Activated gamma-delta T cell treated with Interleukin-2 at 50 U/mL for 16 hours (primary cell): Measurements from ENCODE around the gene INIP.

Experiments
- DNase-seq: peaks from one replicate; pipeline ENCODE4 v3.0.0-alpha.2; 2020

INIP gene

DNA sequence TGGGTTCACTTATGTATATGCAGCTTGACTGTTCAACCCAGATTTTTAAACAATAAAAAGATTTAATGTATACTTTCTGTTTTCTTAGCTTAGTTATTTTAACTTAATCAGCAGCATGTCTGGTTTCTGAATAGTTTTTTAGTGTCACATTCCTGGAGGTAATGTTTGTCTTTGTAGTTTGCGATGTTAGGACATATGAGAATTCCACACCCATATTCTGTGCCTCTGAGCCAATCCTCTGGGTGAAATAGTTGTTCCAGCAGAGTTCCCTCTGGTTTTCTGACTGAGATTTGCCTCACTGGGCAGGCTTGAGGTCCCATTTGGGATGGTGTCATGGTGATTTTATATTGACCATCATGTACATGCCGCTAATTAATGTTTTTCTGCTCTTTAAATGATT lies 48.6 kb downstream of the INIP start:
- no peak for DNase-seq

DNA sequence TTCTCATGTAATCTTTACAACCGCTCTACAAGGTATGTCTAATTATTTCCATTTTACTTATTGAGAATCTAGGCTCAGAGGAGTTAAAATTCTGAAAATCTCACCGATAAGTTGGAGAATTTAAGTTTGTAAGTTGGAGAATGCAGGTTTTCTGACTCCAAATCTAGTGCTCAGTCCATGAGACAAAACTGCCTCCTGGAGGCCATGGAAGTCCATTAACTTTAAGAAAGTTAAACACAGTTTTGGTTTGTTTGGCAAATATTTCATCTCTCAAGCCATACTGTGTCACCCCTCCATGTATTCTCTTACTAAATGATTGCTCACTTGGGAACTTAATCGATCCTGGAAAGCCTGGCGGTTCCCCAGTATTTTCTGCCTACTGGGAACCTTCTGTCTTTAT lies 52.6 kb downstream of the INIP start:
- DNase-seq: no peak

DNA sequence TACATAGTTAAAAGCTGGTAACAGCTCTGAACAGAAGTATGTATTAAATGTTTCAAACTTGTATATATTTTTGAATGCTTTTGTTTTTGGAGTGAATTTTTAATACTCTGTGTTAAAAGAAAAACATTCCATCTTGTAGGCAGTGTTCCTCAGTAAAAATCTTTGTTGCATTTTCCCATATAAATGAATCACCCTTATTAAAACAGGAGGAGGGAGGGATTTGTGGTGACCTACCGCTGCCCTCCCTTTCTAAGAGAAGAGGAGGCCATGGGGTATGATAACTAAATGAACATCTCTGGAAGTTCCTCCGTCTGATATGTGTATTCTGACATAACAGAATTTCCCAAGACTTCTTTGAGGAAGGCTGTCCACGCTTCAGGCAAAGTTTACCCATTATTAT lies 53.4 kb downstream of the INIP start:
- no peak for DNase-seq

DNA sequence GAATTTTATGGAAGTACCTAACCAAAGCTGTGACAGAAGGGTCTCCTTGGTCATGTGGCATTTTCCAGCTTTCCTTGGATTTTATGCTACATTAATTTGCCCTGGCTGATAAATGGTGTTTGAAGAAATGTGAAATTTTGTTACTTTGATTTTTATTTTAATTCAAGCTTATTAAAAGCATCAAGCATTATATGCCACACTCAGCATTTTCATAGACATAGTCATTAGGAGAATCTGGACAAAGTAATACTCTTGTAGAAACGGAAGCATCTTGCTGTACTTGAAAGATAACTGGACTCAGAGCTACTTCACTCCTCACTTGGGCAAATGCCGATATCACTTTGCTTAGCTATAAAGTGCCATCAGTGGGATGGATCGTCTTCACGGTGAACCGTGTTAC lies 54.2 kb downstream of the INIP start:
- DNase-seq: no peak

DNA sequence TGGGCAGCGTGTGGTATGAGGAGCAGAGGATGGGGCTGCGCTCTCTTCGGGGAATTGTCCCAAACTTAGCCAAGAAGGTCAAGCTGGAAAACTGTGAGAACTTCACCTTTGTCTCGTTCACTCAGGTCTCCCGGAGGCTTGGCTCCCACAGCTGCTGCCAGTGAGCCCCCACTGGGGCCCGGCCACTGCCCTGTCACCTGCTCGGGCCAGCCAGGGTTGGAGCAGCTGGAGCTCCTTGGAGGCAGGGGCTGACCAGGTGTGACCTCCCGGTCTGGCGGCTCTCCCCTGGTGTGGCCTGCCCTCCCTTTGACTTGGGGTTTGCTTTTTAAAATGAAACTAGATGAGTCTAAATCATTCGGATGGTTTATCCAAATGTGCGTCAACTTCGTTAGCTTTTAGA lies 58.0 kb downstream of the INIP start:
- DNase-seq: no peak

DNA sequence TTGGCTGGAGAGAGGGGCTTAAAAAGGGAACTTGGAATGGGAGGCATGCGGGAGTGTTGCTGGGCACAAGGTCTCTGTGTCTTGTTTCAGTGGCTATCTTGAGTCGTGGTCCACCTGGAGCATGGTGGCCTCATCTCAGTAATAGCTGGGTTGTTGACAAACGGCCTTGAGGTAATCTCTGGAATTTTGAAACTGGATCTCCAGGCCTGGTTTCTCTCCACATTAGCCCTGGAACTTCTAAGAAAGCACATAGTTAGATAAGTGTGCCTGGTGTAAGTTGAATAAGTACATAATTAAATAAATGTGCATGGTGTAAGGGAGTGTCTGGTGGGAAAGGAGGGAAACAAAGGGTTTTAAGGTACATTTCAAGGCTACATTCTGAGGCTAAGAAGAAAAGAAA lies 62.2 kb downstream of the INIP start:
- no peak for DNase-seq

DNA sequence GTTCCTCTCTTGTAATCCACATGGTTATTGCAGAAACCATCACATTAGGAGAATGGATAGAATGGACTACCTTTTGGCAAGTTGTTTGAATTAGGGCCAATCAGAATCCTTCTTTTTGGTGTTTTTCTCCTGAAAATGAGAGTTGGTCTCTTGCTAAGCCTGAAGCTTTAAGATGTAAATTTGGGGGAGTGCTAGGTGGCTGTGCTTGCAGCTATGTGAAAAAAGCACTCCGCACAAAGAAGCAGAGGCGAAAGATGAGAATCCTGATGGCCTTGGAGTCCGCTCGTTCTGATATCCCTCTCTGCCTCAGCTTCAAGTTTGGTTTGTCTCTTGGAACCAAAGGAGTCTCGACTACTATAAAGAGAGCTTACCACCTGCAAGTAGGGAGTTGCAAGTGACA lies 63.6 kb downstream of the INIP start:
- DNase-seq: no peak

DNA sequence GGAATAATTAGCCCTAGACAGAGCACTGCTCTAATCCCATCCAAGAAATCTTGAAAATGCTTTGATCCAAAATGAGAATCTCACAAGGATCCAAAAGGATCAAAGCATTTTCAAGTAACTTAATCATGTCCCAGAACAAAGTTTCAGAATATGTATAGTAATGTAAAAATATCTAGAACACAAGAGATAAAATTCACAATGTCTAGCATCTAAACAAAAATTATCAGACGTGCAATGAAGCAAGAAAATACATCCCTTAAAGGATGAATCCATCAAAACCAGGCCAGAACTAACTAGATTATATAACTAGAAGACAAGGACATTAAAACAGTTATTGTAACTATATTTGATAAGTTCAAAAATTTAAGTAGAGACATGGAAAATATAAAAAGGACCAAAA lies 69.3 kb downstream of the INIP start:
- DNase-seq: no peak

DNA sequence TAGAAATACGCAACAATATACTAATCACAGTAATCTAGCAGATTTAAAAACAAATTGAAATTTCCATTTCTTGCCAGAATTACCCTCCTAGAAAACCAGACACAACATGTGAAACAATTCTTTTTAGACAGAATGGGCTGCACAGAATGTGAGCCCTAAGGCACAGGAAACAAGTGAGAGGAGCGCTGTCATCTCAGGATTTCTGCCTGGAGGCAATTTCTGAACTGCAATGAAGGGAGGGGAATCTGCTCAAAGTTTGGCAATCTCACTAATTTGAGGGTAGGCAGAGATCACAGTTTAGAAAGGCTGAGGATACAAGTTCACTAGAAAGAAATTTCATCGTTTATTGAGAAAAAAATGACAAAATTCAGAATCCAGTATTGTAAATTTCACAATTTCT lies 70.3 kb downstream of the INIP start:
- DNase-seq: no peak

DNA sequence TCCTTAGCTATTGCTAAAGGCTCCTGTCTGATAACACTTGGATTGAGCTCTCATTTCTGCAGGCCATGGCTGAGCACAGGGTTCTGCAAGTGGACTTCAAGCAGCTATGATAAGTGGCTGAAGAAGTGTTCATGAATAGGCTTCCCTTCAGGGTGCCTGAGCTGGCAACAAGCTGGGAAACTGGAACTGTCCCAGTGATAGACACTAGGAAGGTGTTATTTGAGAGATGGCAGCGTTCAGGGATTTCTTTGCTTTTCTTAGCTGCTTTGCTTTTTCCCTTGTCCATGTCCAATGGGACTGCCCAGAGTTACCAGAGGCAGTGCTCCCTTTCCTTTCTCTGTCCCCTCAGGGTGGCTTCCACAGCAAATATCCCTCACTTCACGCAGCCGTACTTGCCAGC lies 75.8 kb downstream of the INIP start:
- DNase-seq: no peak

DNA sequence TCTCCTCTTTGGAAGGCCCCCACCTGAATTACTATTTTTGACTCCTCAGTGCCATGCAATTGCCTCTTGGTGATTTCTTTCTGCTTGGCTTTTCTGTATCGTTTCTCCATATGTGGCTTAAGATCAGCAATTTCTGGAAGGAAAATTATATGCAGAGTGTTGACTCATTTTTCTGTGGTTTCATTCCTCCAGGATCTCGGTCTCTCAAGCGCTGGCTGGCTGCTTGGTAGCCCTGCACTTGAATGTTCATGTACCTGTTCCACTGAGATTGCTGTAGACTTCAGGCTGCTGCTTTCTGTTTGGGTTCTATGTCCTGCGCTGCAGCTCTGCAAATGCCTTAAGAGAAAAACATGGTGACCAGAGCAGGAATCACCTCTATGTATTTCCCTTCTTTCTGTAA lies 77.6 kb downstream of the INIP start:
- no peak for DNase-seq
